K562 (cell line): Measurements from ENCODE around the gene AFAP1. TPM values are rescaled to one million over a fixed set of nuclear protein-coding genes. Genes with fewer than 3 reads are reported as not detected.

Experiments
- ATAC-seq: fragments of 200-7000 bp; cut with Tn5 transposase; 3 replicates; pipeline ENCODE4 v1.9.1; 2020; ENCODE audit warnings: moderate library complexity
- BruUV-seq: library from RNA; stranded (reverse); fragments of 400-500 nt; replicated peaks from 2 replicates; lab custom pipeline; 2021; lab: Mats Ljungman, UMichigan
- CTCF ChIA-PET: fragments of 300-600 bp; formaldehyde crosslinking; extraction: SDS; loops from one replicate; lab custom pipeline; 2021; ENCODE audit warnings: low intra/inter-chr PET ratio; lab: Yijun Ruan, JAX
- POLR2A ChIA-PET: fragments of 300-600, 350-650 bp; sonication (Branson Sonifier 250); formaldehyde crosslinking; extraction: SDS; loops from one replicate; lab custom pipeline; 2021; ENCODE audit warnings: antibody characterized with exemption, inconsistent platforms; lab: Yijun Ruan, JAX
- DNase-seq, 4 experiments: peaks; one replicate each; pipeline versions ENCODE4 v3.0.0 to v3.0.0-alpha.2; 2011 to 2018; ENCODE audit warnings: low spot score in 3 of 4, mixed read lengths in 3 of 4; ENCODE audit errors: extremely low read depth in 1 of 4
- FAIRE-seq: peaks from 2 replicates; lab custom pipeline; 2011; peaks lifted over from hg19 to GRCh38; lab: Jason Lieb, UNC
- H2AFZ ChIP-seq: 2 replicates; pipeline ENCODE4 v1.6.0; 2011; ENCODE audit warnings: low read depth, low read length, control low read depth, inconsistent platforms
- H3K27ac ChIP-seq: fragments of 200-600 bp; 3 replicates; pipeline ENCODE4 v1.8.0; 2011; ENCODE audit warnings: low read depth, mild to moderate bottlenecking, control low read depth, inconsistent platforms, low read length, moderate library complexity, mixed read lengths; ENCODE audit errors: extremely low read depth
- H3K27me3 ChIP-seq, 2 experiments: fragments of 300-600 bp in 1 of 2; 2 replicates in 1 of 2; 3 replicates in 1 of 2; pipeline versions ENCODE4 v1.6.0 to v1.8.0; 2011; ENCODE audit warnings: inconsistent platforms in 2 of 2, low read length in 2 of 2, mild to moderate bottlenecking in 1 of 2, mixed read lengths in 1 of 2, moderate library complexity in 1 of 2; ENCODE audit not compliant: control insufficient read depth in 2 of 2, insufficient read depth in 2 of 2
- H3K36me3 ChIP-seq: fragments of 300-600 bp; 3 replicates; pipeline ENCODE4 v1.8.0; 2011; ENCODE audit warnings: mild to moderate bottlenecking, low read length, inconsistent platforms; ENCODE audit not compliant: control insufficient read depth, insufficient read depth
- H3K4me1 ChIP-seq, 2 experiments: fragments of 200-600 bp in 1 of 2; replicated peaks in 1 of 2; 2 replicates in 1 of 2; 3 replicates in 1 of 2; pipeline versions ENCODE4 v1.5.1 to v1.8.0; 2011; ENCODE audit warnings: inconsistent platforms in 2 of 2, low read length in 2 of 2, mild to moderate bottlenecking in 1 of 2, mixed read lengths in 1 of 2, moderate library complexity in 1 of 2; ENCODE audit not compliant: control insufficient read depth in 2 of 2, insufficient read depth in 2 of 2
- H3K4me2 ChIP-seq: 2 replicates; pipeline ENCODE4 v1.6.1; 2011; ENCODE audit warnings: low read length, control low read depth, inconsistent platforms, mixed read lengths; ENCODE audit not compliant: insufficient read depth
- H3K4me3 ChIP-seq: fragments of 200-600 bp; sonication (generic), shearing (Covaris generic); 2 replicates; pipeline ENCODE4 v1.5.1; 2016; ENCODE audit warnings: control low read depth, inconsistent platforms
- H3K79me2 ChIP-seq: fragments of 200-600 bp; 3 replicates; pipeline ENCODE4 v1.8.0; 2011; ENCODE audit warnings: low read length, inconsistent platforms; ENCODE audit not compliant: control insufficient read depth, insufficient read depth
- H3K9ac ChIP-seq, 2 experiments: 2 replicates each; pipeline versions ENCODE4 v1.6.0 to v1.6.1; 2011; ENCODE audit warnings: low read depth in 2 of 2, low read length in 2 of 2, control low read depth in 1 of 2, inconsistent platforms in 1 of 2, mild to moderate bottlenecking in 1 of 2, mixed read lengths in 1 of 2; ENCODE audit not compliant: insufficient read depth in 1 of 2
- H3K9me1 ChIP-seq: one replicate; pipeline ENCODE4 v1.6.0; 2011; ENCODE audit warnings: inconsistent platforms, mild to moderate bottlenecking, low read length, moderate library complexity; ENCODE audit not compliant: control insufficient read depth, insufficient read depth
- H3K9me3 ChIP-seq: replicated peaks from 2 replicates; pipeline ENCODE4 v1.5.1; 2011; ENCODE audit warnings: low read depth, low read length, inconsistent platforms; ENCODE audit not compliant: control insufficient read depth, insufficient read depth
- H4K20me1 ChIP-seq: replicated peaks from 2 replicates; pipeline ENCODE4 v1.6.1; 2011; ENCODE audit warnings: low read length, inconsistent platforms, mixed read lengths; ENCODE audit not compliant: control insufficient read depth, insufficient read depth
- DACH1 ChIP-seq: fragments of 450-650 bp; IDR thresholded peaks from 2 replicates; pipeline ENCODE4 v1.6.1; 2018; ENCODE audit not compliant: partially characterized antibody
- FUS ChIP-seq: fragments of 200-400 bp; formaldehyde crosslinking; optimal IDR thresholded peaks from 2 replicates; pipeline ENCODE3; 2017; ENCODE audit warnings: low read depth, low read length
- HNRNPLL ChIP-seq: fragments of 200-400 bp; formaldehyde crosslinking; IDR thresholded peaks from 2 replicates; pipeline ENCODE4 v1.6.1; 2017; ENCODE audit warnings: low read length, low read depth, mild to moderate bottlenecking; ENCODE audit not compliant: poor library complexity, severe bottlenecking
- MAFF ChIP-seq: IDR thresholded peaks from 2 replicates; pipeline ENCODE4 v1.6.1; 2012; ENCODE audit warnings: low read length, improper control_type of control experiment
- PCBP2 ChIP-seq: fragments of 200-400 bp; formaldehyde crosslinking; IDR thresholded peaks from 2 replicates; pipeline ENCODE4 v1.6.1; 2018; ENCODE audit warnings: low read length, low read depth, mild to moderate bottlenecking, moderate library complexity; ENCODE audit not compliant: poor library complexity, severe bottlenecking
- PTBP1 ChIP-seq: fragments of 200-400 bp; formaldehyde crosslinking; IDR thresholded peaks from 2 replicates; pipeline ENCODE4 v1.6.1; 2017; ENCODE audit warnings: low read depth, low read length
- PYGO2 ChIP-seq: fragments of 450-650 bp; IDR thresholded peaks from 2 replicates; pipeline ENCODE4 v1.6.1; 2016; ENCODE audit warnings: mild to moderate bottlenecking, missing genetic modification characterization, moderate library complexity, missing compliant biosample characterization
- RFX1 ChIP-seq: fragments of 450-650 bp; IDR thresholded peaks from 2 replicates; pipeline ENCODE4 v1.6.1; 2016; ENCODE audit warnings: mild to moderate bottlenecking, moderate library complexity
- RNF2 ChIP-seq: sonication (generic); IDR thresholded peaks from 2 replicates; pipeline ENCODE4 v1.6.1; 2016
- ZNF384 ChIP-seq: IDR thresholded peaks from 2 replicates; pipeline ENCODE4 v1.6.1; 2012; ENCODE audit warnings: low read depth, low read length, improper control_type of control experiment
- WGBS: fragments of 100-300 bp; shearing (Covaris generic); methylation state at CpG from one replicate; pipeline ENCODE4 v1.1.6; 2016; ENCODE audit warnings: low coverage, mixed read lengths; ENCODE audit not compliant: insufficient coverage; ENCODE audit errors: missing lambda C conversion rate; 5-methylcytosine and 5-hydroxymethylcytosine counted together
- in situ Hi-C: fragments of 300-500 bp; cut with MboI; formaldehyde crosslinking; loops from 4 replicates; pipeline ENCODE4 v1.15.0; 2018; ENCODE audit warnings: inconsistent platforms, mixed read lengths
- intact Hi-C: fragments of 100-400 bp; cut with micrococcal nuclease; formaldehyde crosslinking; loops from 2 replicates; pipeline ENCODE4 v1.14.2; 2022
- polyA plus RNA-seq, 8 experiments: library from polyadenylated mRNA; depleted of rRNA in 4 of 8; stranded (reverse) in 5 of 8; unstranded in 3 of 8; fragments of >200 nt; fragmentation: Nextera tagmentation in 2 of 8; fragmentation: Illumina TruSeq in 1 of 8; extraction: Ambion mirVana in 2 of 8; extraction: Trizol in 1 of 8; gene quantifications; 2 replicates each; pipeline versions ENCODE4 v1.2.1 to v1.2.3, GENCODE V29; 2011 to 2014; ENCODE audit warnings: inconsistent platforms in 1 of 8, missing spikeins in 1 of 8
- total RNA-seq, 7 experiments: library from RNA; depleted of rRNA in 6 of 7; stranded (reverse); fragments of >200 nt in 6 of 7; fragmentation: Illumina TruSeq in 2 of 7; extraction: Trizol in 2 of 7; gene quantifications; 2 replicates each; pipeline versions ENCODE4 v1.2.1 to v1.2.3, GENCODE V29; 2011 to 2021; ENCODE audit warnings: low replicate concordance in 1 of 7
- TF ChIP-seq, protein P1 (sequence below): fragments of 250-450 bp; sonication (Bioruptor Pico); IDR thresholded peaks from 2 replicates; pipeline ENCODE4 v1.8.0; 2022; ENCODE audit warnings: inconsistent platforms, mild to moderate bottlenecking, moderate library complexity, borderline replicate concordance
- TF ChIP-seq, protein P2 (sequence below): fragments of 250-450 bp; sonication (Bioruptor Pico); IDR thresholded peaks from 2 replicates; pipeline ENCODE4 v1.8.0; 2022; ENCODE audit warnings: inconsistent platforms
- TF ChIP-seq, protein P3 (sequence below): sonication (generic); formaldehyde crosslinking; IDR thresholded peaks from 2 replicates; pipeline ENCODE4 v1.8.1; 2022; ENCODE audit warnings: missing genetic modification reagents
- TF ChIP-seq, protein P4 (sequence below): fragments of 450-650 bp; conservative IDR thresholded peaks from 2 replicates; pipeline ENCODE4 v1.6.1; 2016; ENCODE audit warnings: missing genetic modification characterization, low read depth, mild to moderate bottlenecking, missing compliant biosample characterization, moderate library complexity
- TF ChIP-seq, protein P5 (sequence below): IDR thresholded peaks from 3 replicates; pipeline ENCODE4 v1.6.1; 2011; ENCODE audit warnings: borderline replicate concordance, mild to moderate bottlenecking, moderate library complexity; ENCODE audit not compliant: insufficient read length; ENCODE audit errors: extremely low read depth

Gene AFAP1
- total and polyA plus RNA-seq, 9 of the 15 experiments (the other 6 are each of a cell fraction or from before 2014, with no cell fraction given) = 0.07 to 0.42 (median 0.12) TPM; not detected in 1

DNA sequence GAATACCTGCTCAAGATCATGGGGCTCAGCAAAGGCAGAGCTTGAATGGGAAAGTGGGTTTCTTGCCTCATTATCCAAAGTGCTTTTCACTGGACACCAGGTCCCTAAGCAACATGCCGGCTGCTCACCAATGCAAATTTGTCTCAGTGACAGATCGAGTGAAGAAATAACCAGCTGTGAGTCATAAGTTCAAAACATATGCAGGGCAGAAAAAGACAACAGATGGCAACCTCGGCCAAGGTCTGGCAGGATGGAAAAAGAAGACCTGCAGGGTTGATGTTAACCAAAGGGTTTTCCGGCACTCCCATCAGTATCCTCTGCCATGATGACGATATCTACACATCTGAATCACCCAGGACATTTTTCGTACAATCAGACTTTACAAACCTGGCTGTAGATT lies 124.1 kb downstream of the AFAP1 start:
- intact Hi-C loops (no loop called here), in situ Hi-C loops (no loop called here)
- Histone ChIP-seq H2AFZ (no peak overlapping the region), H3K9me3 (no peaks in the 10 kb centered on the region), H3K79me2 (no peaks in the 10 kb centered on the region), H3K27me3 (peaks cover 38 to 65% of the 10 kb centered on the region in 2 experiments), H3K9ac (no peak overlapping the region), H3K27ac (no peak overlapping the region), H3K4me1 (no peaks in the 10 kb centered on the region), H3K4me2 (no peak overlapping the region), H3K9me1 (no peaks in the 10 kb centered on the region), H3K36me3 (no peaks in the 10 kb centered on the region), H4K20me1 (no peaks in the 10 kb centered on the region; the same call in 1 of the 2 replicates), H3K4me3 (no peak overlapping the region)
- ChIA-PET POLR2A (no interaction called here), CTCF (no interaction called here)
- ATAC-seq = no peak
- 7% methylated on average over 6 of the region's 6 CpGs for WGBS
- no peak for DNase-seq
- no TSS peak for BruUV-seq
- FAIRE-seq = no peak
- TF ChIP-seq MAFF (no peak), RNF2 (no peak), ZNF384 (no peak), PTBP1 (no peak), PCBP2 (no peak), HNRNPLL (no peak), DACH1 (no peak), FUS (no peak), RFX1 (no peak), PYGO2 (no peak)
- TF ChIP-seq, protein P1, sequence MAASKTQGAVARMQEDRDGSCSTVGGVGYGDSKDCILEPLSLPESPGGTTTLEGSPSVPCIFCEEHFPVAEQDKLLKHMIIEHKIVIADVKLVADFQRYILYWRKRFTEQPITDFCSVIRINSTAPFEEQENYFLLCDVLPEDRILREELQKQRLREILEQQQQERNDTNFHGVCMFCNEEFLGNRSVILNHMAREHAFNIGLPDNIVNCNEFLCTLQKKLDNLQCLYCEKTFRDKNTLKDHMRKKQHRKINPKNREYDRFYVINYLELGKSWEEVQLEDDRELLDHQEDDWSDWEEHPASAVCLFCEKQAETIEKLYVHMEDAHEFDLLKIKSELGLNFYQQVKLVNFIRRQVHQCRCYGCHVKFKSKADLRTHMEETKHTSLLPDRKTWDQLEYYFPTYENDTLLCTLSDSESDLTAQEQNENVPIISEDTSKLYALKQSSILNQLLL (CRISPR knock-in tag) = no peak
- TF ChIP-seq, protein P2, sequence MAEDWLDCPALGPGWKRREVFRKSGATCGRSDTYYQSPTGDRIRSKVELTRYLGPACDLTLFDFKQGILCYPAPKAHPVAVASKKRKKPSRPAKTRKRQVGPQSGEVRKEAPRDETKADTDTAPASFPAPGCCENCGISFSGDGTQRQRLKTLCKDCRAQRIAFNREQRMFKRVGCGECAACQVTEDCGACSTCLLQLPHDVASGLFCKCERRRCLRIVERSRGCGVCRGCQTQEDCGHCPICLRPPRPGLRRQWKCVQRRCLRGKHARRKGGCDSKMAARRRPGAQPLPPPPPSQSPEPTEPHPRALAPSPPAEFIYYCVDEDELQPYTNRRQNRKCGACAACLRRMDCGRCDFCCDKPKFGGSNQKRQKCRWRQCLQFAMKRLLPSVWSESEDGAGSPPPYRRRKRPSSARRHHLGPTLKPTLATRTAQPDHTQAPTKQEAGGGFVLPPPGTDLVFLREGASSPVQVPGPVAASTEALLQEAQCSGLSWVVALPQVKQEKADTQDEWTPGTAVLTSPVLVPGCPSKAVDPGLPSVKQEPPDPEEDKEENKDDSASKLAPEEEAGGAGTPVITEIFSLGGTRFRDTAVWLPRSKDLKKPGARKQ (CRISPR knock-in tag) = no peak
- TF ChIP-seq, protein P3, sequence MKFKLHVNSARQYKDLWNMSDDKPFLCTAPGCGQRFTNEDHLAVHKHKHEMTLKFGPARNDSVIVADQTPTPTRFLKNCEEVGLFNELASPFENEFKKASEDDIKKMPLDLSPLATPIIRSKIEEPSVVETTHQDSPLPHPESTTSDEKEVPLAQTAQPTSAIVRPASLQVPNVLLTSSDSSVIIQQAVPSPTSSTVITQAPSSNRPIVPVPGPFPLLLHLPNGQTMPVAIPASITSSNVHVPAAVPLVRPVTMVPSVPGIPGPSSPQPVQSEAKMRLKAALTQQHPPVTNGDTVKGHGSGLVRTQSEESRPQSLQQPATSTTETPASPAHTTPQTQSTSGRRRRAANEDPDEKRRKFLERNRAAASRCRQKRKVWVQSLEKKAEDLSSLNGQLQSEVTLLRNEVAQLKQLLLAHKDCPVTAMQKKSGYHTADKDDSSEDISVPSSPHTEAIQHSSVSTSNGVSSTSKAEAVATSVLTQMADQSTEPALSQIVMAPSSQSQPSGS (CRISPR knock-in tag) = no peak
- TF ChIP-seq, protein P4, sequence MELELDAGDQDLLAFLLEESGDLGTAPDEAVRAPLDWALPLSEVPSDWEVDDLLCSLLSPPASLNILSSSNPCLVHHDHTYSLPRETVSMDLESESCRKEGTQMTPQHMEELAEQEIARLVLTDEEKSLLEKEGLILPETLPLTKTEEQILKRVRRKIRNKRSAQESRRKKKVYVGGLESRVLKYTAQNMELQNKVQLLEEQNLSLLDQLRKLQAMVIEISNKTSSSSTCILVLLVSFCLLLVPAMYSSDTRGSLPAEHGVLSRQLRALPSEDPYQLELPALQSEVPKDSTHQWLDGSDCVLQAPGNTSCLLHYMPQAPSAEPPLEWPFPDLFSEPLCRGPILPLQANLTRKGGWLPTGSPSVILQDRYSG (tag) = no peak
- TF ChIP-seq, protein P5, sequence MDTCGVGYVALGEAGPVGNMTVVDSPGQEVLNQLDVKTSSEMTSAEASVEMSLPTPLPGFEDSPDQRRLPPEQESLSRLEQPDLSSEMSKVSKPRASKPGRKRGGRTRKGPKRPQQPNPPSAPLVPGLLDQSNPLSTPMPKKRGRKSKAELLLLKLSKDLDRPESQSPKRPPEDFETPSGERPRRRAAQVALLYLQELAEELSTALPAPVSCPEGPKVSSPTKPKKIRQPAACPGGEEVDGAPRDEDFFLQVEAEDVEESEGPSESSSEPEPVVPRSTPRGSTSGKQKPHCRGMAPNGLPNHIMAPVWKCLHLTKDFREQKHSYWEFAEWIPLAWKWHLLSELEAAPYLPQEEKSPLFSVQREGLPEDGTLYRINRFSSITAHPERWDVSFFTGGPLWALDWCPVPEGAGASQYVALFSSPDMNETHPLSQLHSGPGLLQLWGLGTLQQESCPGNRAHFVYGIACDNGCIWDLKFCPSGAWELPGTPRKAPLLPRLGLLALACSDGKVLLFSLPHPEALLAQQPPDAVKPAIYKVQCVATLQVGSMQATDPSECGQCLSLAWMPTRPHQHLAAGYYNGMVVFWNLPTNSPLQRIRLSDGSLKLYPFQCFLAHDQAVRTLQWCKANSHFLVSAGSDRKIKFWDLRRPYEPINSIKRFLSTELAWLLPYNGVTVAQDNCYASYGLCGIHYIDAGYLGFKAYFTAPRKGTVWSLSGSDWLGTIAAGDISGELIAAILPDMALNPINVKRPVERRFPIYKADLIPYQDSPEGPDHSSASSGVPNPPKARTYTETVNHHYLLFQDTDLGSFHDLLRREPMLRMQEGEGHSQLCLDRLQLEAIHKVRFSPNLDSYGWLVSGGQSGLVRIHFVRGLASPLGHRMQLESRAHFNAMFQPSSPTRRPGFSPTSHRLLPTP = no peak
